Stimulated activated CD8-positive, alpha-beta memory T cell treated with anti-CD3 and anti-CD28 coated beads, Interleukin-15, amount 100 ng/mL, for 1 hour (primary cell): ENCODE data around the gene ZEB2.

Experiments
- DNase-seq: peaks from one replicate; pipeline ENCODE4 v3.0.0-alpha.2; 2020; ENCODE audit warnings: low read depth

The ZEB2 gene

GRCh38 chr2:144351687-144352086 lies 168.2 kb downstream of the ZEB2 start:
- no peak for DNase-seq

GRCh38 chr2:144350151-144350802 lies 169.6 kb downstream of the ZEB2 start:
- DNase-seq, result no peak

- no peak for DNase-seq
Observed at GRCh38 chr2:144349674-144350073, 170.2 kb downstream of the ZEB2 start.

GRCh38 chr2:144348846-144349245 lies 171.1 kb downstream of the ZEB2 start:
- no peak for DNase-seq

- DNase-seq, result no peak
Observed at GRCh38 chr2:144346229-144346628, 173.7 kb downstream of the ZEB2 start.

- no peak for DNase-seq
Observed at GRCh38 chr2:144343145-144343544, 176.8 kb downstream of the ZEB2 start.

- DNase-seq, result no peak
Observed at GRCh38 chr2:144341538-144341937, 178.4 kb downstream of the ZEB2 start.

- no peak for DNase-seq
Observed at GRCh38 chr2:144339048-144339447, 180.9 kb downstream of the ZEB2 start.

- DNase-seq, result no peak
Observed at GRCh38 chr2:144334551-144334950, 185.4 kb downstream of the ZEB2 start.
